ENCODE measurements around the gene MSANTD3.
"Not testable (repeated sequence)": the region's sequence is repeated elsewhere in the genome, so short reads cannot be mapped to it uniquely, and the experiment has no call there.

The MSANTD3 gene

GRCh38 chr9:100428871-100429654 lies 2.1 kb downstream of the MSANTD3 start:
- DNase-seq: no peak

DNA sequence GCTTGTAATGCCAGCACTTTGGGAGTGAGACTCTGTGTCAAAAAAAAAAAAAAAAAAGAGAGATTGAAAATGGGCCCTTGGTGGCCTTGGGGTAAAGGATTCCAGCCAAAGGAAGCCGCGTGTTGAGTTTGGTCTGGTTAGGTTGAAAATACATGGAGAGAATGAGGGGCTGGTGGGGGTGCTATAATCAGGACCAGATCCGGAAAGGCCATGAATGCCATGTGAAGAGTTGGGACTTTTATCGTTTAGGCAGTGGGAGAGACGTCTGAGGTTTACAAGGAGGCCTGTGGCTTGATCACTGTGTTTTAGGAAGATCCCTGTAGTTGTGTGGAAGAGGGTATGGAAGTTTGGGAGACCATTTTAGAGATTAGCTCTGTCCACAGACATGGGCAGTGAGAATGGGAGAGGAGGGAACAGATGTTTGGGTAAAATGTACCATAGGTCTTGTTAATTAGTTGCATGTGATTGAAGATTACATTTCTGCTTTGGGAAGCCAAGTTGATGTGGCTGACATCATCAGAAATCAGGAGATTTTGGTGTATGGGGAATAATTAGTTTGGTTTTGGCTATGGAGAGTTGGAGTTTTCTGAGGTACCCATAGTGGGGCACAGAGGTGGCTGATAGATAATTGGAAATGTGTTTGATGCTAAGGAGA lies 3.5 kb downstream of the MSANTD3 start:
- DNase-seq: no peak

DNA sequence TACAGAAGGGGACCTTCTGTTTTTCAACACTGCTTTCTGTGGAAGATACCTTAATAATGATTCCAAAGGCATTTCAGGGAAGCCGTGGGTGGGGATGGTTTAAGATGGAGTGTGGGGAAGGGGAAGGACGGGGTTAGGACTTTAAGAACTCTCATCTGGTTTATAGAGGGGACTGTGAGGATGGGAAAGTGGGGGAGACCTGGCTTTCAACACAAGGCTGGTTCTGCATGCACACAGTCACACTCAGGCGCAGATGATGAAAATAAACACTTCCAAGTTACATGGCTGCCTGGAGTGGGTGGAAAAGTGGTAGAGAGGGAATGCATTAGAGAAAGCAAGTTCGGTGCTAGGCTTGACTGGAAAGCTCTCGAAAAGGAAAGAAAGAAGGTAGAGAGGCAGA lies 4.9 kb downstream of the MSANTD3 start:
- DNase-seq: no peak

GRCh38 chr9:100432736-100433135 lies 5.8 kb downstream of the MSANTD3 start:
- DNase-seq: no peak

GRCh38 chr9:100436571-100436970 lies 9.6 kb downstream of the MSANTD3 start:
- DNase-seq: no peak

- peak; percentile 60 for DNase-seq
These were observed 11.2 kb downstream of the MSANTD3 start for GRCh38 chr9:100437860-100438805.

DNA sequence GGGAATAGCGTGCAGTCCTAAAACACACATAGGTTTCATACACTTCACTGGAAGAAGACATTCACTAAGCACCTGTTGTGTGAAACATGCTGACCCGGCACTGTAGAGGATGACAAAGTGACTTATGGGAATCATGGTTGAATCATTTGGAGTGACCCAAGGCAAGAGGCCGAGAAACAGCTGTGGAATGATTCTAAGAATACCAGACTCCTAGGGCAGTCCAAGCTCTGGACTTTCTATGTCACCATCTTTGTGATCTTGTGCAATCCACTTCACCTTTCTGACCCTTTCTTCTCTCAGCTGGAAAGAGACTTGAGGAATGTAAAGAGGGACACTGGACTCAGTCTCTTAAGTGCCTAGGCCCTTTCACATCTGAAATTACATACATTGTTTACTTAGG lies 13.1 kb downstream of the MSANTD3 start:
- no peak for DNase-seq

DNA sequence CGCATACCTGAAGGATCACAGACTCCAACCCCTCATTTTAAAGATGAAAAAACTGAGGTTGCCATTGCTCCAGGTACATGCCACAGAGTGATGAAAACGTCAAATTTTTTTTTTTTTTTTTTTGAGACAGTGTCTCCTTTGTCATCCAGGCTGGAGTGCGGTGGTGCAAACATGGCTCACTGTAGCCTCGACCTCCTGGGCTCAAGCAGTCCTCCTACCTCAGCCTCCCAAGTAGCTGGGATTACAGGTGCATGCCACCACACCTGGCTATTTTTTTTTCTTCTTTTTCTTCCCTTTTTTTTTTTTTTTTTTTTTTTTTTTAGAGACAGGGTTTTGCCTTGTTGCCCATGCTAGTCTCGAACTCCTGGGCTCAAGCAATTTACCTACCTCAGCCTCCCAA lies 13.5 kb downstream of the MSANTD3 start:
- not testable (repeated sequence) for DNase-seq

DNA sequence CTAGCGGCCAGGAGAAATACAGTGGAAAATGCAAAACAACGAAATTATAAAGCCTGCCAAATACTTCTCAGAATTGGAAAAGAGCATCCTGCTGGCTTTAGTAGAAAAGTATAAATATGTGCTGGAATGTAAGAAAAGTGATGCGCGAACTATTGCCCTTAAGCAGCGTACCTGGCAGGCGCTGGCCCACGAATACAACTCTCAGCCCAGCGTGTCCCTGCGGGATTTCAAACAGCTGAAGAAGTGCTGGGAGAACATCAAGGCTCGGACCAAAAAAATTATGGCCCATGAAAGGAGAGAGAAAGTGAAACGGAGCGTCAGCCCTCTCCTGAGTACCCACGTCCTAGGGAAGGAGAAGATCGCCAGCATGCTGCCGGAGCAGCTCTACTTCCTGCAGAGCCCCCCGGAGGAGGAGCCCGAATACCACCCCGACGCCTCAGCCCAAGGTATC lies 15.0 kb downstream of the MSANTD3 start:
- DNase-seq: no peak

DNA sequence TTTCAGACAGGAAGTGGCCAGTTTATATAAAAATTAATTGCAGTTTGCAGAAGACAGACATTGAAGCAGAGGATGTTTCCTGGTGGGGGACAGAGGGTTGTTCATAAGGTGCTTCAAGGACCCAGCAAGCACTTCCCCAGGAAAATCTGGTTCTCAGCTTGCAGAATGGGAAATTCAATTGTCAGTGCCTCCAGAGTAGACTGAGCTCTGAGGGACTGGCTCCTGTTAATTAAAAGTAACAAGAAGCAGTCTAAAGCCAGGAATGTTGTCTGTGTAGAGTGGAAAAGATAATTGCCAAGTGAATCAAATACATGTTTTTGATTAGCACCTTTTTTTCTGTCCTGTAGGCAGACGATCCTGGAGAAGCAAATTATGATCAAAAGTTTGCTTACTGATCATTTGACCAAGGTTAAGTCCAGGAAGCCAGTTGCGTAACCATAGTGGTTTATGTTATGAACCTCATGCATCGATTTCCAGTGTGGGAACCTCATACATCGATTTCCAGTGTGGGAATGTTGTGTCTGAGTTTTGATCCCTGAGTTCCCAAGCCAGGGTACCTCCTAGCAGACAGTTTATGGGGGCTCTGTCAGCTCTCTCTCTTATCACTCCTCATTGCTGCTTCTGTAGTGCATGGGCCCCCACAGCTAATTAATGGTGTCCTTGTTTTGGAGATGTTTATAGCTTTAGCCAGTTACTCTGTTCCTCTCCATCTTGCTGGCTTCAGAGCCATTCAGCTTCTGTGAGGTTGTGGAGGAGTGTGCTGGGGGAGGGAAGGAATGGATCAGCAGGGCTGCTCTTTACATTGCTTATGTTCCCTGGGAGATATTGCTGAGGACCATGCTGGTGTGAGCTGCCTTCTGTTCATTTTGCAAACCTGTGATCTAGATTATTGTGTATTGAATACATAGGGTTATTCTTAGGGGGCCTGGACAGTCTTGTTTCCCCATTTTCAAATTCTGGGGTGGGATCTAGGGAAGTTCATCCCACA lies 17.1 kb downstream of the MSANTD3 start:
- no peak for DNase-seq

DNA sequence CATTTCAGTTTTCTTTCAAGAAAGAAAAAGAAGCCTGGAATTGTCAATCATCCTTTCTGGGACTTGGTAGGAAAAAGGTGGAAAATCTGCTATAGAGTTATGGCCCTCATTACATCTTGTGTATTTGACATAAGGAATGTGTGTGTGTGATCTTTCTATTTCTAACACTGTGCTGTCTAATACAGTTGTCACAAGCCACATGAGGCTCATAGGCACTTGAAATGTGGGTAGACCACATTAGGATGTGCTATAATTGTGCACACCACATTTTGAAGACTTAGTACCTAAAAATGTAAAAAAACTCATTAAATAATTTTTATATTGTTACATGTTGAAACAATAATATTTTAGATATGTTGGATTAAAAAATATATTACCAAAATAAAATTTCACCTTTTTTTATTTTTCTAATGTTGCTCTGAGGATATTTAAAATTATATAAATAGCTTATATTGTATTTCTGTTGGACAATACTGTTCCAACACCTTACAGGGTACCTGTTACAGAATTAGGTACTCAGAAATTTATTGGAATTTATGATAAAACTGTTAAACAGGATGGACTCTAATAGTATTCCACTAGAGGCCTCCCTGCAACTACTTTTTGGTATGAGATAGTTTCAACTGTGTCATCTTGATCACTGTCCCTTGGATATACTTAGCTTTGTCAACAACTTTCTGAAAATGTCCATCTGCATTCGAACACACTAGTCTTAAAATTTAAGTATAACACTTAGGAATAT lies 18.4 kb downstream of the MSANTD3 start:
- DNase-seq: no peak

GRCh38 chr9:100445903-100446549 lies 19.1 kb downstream of the MSANTD3 start:
- DNase-seq: no peak

GRCh38 chr9:100447041-100447440 lies 20.1 kb downstream of the MSANTD3 start:
- no peak for DNase-seq

- no peak for DNase-seq
These were observed 21.3 kb downstream of the MSANTD3 start for GRCh38 chr9:100448266-100448665.

DNA sequence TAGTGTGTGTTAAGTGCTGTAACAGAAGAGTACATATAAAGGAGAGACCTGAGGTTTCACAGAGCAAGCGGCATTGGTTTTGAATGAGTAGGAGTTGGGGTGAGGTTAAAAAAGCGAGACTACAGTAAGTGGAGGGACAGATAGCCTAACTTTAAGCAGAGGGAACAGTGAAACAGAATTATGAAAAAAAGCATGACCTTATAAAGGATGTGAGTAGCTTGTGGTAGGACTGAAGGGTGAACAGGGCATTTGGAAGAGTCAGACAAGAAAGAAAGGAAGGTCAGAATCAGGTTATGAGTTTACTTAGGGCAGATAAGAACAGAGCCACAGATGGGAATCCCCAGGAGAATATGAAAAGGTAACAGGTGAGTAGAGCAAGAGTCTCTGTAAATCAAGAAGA lies 22.5 kb downstream of the MSANTD3 start:
- no peak for DNase-seq

DNA sequence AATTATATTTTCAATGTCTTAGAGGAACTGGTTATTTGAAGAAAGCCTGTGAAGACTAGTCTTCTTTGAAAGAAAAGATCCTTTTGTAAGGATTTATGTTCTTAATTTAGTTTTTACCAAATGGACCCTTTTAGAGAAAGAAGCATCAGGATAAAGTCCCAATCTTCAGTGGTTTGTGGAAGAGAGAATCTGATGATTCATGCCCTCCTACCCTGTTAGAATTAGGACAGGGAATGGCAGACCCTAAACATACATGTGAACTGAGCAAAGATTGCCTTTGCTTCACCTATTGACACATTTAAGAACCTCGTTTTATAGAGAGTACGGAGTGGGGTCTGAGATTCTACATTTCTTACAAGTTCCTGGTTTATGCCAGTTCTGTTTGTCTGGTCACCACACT lies 26.0 kb downstream of the MSANTD3 start:
- DNase-seq: no peak

DNA sequence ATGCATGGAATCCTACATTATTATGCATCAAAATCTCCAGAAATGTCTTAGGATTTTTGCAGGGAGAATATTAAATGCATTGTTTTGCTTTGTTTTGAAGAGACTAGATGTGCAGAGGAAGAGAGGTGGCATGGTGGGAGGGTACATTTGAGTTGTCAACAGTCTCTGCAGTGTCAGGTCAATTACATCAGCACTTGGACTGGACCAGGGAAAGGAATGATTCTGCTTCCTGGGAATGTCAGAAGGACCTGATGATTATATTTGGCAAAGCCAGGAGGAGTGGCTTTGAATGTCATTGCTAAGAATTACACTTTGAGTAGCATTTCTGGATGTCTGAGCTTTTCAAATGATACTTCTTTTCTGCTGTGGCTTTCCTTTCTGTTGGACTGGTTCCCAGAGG lies 28.5 kb downstream of the MSANTD3 start:
- DNase-seq: no peak

DNA sequence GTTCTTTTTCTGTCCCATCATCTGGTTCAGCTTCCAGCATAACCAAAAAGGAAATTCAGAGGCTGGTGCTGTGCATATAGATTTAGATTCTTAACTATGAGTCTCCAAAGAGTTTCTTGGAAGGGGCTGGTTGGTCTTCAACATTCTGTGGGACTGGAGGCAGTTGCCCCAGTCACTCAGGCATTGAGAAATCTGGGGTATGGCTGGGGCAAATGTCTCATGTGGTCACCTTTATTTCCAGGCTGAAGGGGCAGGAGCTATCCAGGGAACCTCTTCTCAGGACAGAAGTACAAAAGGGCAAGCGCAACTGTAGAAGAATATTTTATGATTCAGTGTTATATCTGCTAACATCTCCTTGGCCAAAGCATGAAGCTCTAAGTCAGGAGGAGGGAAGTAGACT lies 30.6 kb downstream of the MSANTD3 start:
- DNase-seq: no peak

DNA sequence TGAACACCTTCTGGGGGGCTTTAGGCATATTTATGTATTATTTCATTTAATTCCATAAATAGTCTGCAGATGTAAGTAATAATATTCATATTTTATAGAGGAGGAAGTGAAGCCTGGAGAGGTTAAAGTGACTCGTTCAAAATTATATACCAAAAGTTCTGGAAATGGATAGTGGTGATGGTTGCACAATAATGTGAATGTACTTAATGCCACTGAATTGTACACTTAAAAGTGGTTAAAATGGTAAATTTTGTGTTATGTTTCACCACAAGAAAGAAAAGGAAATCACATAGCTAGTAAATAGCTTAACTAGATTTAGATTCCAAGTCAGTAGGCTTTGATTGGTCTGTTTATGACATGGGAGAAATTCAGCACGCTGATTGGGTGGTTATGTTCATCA lies 33.0 kb downstream of the MSANTD3 start:
- no peak for DNase-seq

DNA sequence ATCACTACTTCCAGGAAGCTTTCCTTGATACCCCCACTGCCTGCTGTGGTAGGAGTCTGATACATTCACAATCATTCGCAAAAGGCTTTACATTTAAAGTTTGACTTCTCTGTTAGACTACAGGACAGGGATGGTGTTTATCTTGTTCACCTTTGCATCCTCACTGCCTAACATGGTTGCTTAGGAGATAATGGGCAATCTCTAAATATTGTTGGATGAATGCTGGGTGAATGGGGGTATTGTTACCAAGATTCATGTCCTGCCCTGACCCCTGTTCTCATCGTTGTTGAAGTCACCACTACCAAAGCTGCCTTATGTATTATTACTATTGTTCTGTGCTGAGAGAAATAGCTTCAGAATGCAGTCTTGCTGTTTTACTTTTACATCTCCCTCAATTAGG lies 38.3 kb downstream of the MSANTD3 start:
- no peak for DNase-seq

GRCh38 chr9:100465761-100466160 lies 38.8 kb downstream of the MSANTD3 start:
- DNase-seq: no peak

Data from activated CD4-positive, CD25-positive, alpha-beta regulatory T cell treated with anti-CD3 and anti-CD28 coated beads, Interleukin-2, amount 50 U/mL, for 72 hours (primary cell).